Brain microvascular endothelial cell (primary cell): ENCODE data around the gene PXT1.

ENCODE experiments used
- DNase-seq: peaks from one replicate; pipeline ENCODE4 v3.0.0-alpha.2; 2020
- H3K27ac ChIP-seq: fragments of 250-450 bp; sonication (Bioruptor Pico); 2 replicates; pipeline ENCODE4 v1.5.1; 2020; ENCODE audit warnings: mild to moderate bottlenecking, moderate library complexity
- H3K27me3 ChIP-seq: fragments of 250-450 bp; sonication (Bioruptor Pico); replicated peaks from 2 replicates; pipeline ENCODE4 v1.5.1; 2020; ENCODE audit warnings: mild to moderate bottlenecking
- H3K36me3 ChIP-seq: fragments of 250-450 bp; sonication (Bioruptor Pico); replicated peaks from 2 replicates; pipeline ENCODE4 v1.5.1; 2020; ENCODE audit warnings: mild to moderate bottlenecking
- H3K4me3 ChIP-seq: 2 replicates; pipeline ENCODE4 v1.5.1; 2011; ENCODE audit warnings: low read depth, mild to moderate bottlenecking, control low read depth, low read length, moderate library complexity
- in situ Hi-C: cut with HindIII; loops from 2 replicates; pipeline ENCODE4 v1.10.0; 2017; ENCODE audit warnings: low sequenced_read_pairs, low pct_ligation_motif_present
- TF ChIP-seq, protein P1 (sequence below): IDR thresholded peaks from 2 replicates; pipeline ENCODE4 v1.5.1; 2011; ENCODE audit warnings: low read depth, mild to moderate bottlenecking, moderate library complexity, low read length, control low read depth, inconsistent platforms; ENCODE audit errors: missing control alignments

Gene PXT1

DNA sequence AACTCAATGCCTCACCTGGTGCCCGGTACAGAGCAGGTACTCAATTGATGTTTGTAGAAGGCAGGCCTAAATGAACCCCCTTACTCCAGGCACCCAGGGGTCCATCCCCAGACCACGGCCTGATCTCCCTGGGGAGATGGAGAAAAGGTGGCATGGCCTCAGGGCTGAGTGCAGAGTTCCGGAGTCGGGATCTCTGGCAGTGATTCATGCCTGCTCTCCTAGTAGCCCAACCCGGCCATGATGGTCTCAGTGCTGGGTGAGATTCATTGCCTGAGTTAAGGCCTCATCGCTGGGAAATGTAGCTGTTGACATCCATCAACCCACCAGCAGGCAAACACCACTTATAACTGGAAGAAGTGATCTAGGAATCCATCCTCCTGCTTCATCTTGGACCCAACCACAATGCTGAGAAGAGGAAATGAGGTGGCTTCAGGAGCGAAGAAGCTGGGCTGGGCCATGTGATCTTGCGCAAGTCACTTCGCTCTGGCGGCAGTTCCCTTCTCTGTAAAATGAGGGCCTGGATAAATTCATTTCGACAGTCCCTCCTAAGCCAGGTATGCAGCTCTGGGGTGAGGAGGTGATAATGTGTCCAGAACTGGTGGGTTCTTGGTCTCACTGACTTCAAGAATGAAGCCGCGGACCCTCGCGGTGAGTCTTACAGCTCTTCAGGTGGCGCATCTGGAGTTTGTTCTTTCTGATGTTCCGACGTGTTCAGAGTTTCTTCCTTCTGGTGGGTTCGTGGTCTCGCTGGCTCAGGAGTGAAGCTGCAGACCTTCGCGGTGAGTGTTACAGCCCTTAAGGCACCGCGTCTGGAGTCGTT, 79.9 kb downstream of the PXT1 start:
- TF ChIP-seq, protein P1, sequence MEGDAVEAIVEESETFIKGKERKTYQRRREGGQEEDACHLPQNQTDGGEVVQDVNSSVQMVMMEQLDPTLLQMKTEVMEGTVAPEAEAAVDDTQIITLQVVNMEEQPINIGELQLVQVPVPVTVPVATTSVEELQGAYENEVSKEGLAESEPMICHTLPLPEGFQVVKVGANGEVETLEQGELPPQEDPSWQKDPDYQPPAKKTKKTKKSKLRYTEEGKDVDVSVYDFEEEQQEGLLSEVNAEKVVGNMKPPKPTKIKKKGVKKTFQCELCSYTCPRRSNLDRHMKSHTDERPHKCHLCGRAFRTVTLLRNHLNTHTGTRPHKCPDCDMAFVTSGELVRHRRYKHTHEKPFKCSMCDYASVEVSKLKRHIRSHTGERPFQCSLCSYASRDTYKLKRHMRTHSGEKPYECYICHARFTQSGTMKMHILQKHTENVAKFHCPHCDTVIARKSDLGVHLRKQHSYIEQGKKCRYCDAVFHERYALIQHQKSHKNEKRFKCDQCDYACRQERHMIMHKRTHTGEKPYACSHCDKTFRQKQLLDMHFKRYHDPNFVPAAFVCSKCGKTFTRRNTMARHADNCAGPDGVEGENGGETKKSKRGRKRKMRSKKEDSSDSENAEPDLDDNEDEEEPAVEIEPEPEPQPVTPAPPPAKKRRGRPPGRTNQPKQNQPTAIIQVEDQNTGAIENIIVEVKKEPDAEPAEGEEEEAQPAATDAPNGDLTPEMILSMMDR = no peak
- Histone ChIP-seq H3K27me3 (no peaks in the 10 kb centered on the region), H3K36me3 (no peaks in the 10 kb centered on the region), H3K27ac (no peak overlapping the region), H3K4me3 (no peak overlapping the region)
- in situ Hi-C loops = no loop called here
- DNase-seq = no peak

DNA sequence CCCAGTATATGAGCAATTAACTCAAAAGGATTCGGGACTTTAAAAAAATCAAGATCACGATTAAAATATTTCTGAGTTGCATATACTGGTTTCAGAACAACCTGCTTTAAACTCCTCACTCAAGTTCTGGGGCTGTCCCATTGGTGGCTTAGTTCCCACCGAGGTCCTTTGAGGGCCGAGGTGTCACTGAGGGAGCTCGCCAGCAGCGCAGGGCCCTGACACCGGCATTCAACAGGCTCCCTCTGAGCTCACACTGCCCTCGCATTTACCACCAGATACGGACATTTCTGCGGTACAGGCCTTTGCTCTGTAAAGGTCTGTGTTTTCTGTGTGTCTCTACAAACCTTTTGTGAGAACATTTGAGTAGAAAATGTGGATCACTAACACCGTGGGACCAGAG, 81.6 kb downstream of the PXT1 start:
- no peaks in the 10 kb centered on the region for H3K27me3 ChIP-seq
- TF ChIP-seq, protein P1 = no peak
- no peak overlapping the region for H3K4me3 ChIP-seq
- in situ Hi-C loops = no loop called here
- H3K27ac ChIP-seq = no peak overlapping the region
- no peak for DNase-seq
- no peaks in the 10 kb centered on the region for H3K36me3 ChIP-seq

DNA sequence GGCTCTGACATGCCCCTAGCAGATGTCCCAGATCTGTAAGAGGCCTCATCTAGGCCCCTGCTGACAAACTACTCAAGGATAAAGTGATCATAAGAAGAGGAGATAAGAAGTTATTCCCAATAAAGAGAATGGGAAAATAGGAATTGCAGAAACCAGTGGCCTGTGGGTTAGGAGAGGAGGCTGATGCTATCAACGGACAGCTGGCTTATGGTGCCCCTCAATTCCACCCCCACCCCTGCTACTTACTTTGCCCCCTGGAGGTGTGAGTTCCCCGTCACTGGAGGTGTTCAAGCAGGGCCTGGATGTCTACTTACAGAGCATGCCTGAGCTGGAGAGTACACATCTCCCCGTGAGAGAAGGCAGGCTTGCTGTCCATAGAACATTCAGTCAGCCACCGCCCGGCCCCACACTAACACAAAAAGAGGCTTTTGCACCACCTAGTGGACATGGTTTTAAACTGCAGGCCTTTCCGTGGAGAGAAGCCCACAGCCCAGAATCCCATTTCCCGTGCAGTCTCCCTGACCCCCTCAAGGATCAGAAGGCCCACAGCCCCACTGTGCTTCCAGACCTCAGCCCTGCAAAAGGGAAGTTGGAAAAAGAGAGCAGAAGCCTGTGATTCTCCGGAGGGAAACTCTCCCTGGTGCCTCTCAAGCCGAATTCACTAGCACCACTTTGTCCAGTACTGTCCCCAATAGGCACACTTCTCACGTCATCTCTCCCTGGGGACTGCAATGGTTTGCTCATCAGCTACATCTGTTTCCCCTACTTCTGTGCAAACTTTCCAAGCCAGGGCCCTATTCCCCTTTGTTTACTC, 82.2 kb downstream of the PXT1 start:
- H3K27ac ChIP-seq = no peak overlapping the region
- H3K4me3 ChIP-seq = no peak overlapping the region
- in situ Hi-C loops = no loop called here
- H3K36me3 ChIP-seq = no peaks in the 10 kb centered on the region
- no peaks in the 10 kb centered on the region for H3K27me3 ChIP-seq
- TF ChIP-seq, protein P1 = peak; percentile 84
- DNase-seq = peak; percentile 79

DNA sequence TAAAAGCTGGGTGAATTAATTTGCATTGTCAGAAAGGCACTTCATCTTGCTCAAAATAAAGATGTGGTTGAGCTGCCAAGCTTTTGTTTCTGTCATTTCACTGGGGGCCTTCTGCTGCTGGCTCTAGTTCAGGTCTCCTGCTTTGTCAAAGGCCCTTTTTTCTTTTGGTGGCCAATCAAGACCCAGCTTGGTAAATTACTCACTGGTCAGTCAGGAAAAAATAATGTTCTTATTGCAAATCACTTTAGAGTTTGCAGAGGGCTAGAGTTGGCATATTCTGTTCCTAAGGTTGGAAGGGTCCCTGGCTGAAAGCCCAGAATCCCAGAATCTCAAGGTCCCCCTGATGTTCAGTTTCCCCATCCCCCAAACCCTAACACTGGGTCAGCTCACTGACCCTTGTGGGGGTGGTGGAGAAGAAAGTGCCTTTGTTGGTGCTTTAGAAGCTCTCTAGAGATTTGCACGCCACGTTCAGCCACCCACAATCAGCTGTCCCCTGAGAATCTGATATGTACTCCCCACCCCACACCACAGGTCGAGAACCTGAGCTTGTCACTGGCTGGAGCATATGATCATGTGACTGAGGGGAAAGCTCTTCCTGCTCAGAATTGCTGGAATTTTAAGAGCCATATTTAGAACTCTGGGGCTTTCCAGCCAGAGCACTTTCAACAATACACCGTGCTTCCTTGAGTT, 84.3 kb downstream of the PXT1 start:
- H3K27ac ChIP-seq = peak overlapping the region; percentile 44
- DNase-seq = peak; percentile 67
- TF ChIP-seq, protein P1 = no peak
- in situ Hi-C loops = no loop called here
- no peaks in the 10 kb centered on the region for H3K27me3 ChIP-seq
- H3K4me3 ChIP-seq = no peak overlapping the region
- no peaks in the 10 kb centered on the region for H3K36me3 ChIP-seq

DNA sequence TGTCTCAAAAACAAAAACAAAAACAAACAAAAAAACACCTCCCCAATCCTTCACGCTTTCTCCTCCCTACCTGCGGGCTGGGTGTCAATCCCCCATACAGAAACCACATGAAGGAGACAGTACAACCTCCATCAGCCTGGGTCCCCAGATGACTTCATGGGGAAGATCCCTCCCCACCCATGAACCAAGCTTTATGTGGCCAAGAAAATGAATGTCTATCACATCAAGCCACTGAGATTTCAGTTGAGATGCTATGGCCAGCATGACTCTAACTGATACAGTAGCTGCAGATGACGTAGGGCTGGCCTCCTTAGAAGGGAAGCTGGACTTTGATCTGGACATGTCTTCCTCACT, 84.8 kb downstream of the PXT1 start:
- TF ChIP-seq, protein P1 = no peak
- no peaks in the 10 kb centered on the region for H3K36me3 ChIP-seq
- no peak for DNase-seq
- no peaks in the 10 kb centered on the region for H3K27me3 ChIP-seq
- H3K4me3 ChIP-seq = no peak overlapping the region
- in situ Hi-C loops = no loop called here
- H3K27ac ChIP-seq = no peak overlapping the region
